GM15510 (cell line): ENCODE results near the gene SMIM11.

Source experiments
- POLR2A ChIP-seq: IDR thresholded peaks from 3 replicates; pipeline ENCODE4 v1.6.1; 2011; ENCODE audit warnings: borderline replicate concordance; ENCODE audit not compliant: insufficient read length; ENCODE audit errors: extremely low read depth

The SMIM11 gene

DNA sequence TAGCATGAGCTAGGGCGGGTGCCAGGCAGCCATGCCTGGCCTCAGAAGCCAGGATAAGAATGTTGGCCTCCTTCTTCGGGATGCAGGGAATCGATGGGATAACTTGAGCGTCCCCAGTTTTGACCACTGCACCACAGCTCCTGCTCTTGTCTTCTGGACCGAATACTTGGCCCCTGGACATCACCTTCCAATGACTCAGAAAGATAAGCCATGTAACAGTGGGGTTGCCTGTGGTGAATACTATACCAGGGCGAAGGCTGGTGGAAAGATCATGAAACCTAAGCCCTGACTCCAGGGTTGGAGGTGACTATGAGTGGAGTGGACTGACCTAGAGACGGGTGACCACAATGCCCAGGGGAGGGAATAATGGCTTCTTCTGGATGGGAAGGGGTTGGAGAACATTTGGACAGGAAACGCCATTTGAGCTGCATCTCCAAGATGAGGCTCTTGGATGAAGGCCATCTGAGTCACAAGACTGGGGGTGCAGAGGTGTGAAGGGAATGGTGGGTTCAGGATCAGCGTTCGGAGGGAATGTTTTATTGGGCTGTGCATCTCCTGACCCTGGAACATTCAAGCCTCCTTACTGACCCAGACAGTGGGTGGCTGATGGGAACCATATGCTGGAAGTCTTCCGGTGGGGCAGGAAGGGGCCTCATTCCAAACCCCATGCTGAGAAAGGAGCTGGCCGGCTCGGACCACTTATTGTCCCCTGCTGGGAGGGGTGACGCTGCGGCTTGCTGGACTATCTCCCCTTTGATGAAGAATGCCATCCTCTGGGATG is 30.0 kb upstream of the SMIM11 start:
- no peak for TF ChIP-seq POLR2A

GRCh38 chr21:34345892-34346291 is 29.4 kb upstream of the SMIM11 start:
- TF ChIP-seq POLR2A: no peak

- no peak for TF ChIP-seq POLR2A
Observed at GRCh38 chr21:34348890-34349519, 26.3 kb upstream of the SMIM11 start.

GRCh38 chr21:34351786-34352241 is 23.5 kb upstream of the SMIM11 start:
- TF ChIP-seq POLR2A: no peak

GRCh38 chr21:34352556-34352955 is 22.8 kb upstream of the SMIM11 start:
- no peak for TF ChIP-seq POLR2A

GRCh38 chr21:34353182-34353581 is 22.1 kb upstream of the SMIM11 start:
- no peak for TF ChIP-seq POLR2A

DNA sequence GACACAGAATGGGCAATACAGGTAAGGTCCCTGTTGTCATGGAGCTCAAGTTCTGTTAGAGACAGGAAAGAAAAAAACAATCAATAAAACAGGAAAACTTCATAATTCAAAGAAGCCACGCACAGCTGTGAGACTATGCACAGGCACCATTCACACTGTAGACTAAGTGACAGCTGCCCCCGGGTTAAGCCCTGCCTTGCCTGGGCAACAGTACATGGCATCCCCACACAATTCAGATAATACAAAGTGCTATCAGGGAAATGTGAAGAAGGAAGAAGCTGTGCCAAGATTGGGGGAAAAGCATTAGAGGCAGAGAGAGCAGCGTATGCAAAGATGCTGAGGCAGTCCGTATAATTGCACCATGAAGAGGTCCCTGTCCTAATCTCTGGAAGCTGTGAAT is 20.5 kb upstream of the SMIM11 start:
- no peak for TF ChIP-seq POLR2A

DNA sequence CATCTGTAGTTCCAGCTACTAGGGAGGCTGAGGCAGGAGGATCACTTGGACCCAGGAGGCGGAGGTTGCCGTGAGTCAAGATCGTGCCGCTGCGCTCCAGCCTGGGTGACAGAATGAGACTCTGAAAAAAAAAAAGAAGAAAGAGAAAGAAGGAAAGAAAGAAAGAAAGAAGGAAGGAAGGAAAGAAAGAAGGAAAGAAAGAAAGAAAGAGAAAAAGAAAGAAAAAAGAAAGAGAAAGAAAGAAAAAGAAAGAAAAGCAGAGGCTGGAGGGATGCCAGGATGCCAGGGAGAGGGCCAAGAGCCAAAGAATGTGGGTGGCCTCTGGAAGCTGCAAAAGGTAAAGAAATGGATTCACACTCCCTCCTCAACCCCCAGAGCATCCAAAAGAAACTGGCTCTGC is 19.7 kb upstream of the SMIM11 start:
- TF ChIP-seq POLR2A: no peak

GRCh38 chr21:34357889-34358288 is 17.4 kb upstream of the SMIM11 start:
- TF ChIP-seq POLR2A: no peak

DNA sequence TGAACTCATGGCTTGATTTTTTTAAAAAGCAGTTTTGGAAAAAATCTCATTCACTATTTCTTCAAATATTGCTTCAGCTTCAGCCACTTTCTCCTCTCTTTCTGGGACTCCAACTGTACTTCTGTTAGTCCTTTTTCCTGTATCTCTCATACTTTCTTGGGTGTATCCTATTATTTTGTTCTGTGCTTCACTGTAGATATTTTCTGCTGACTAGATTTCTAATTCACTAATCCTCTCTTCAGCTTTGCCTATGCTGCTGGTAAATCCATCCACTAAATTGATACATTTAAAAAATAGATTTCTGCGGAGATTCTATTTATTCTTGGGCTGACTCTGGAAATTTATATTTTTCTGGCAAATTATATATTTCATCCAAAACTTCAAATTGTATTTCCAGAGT is 16.4 kb upstream of the SMIM11 start:
- TF ChIP-seq POLR2A: no peak

DNA sequence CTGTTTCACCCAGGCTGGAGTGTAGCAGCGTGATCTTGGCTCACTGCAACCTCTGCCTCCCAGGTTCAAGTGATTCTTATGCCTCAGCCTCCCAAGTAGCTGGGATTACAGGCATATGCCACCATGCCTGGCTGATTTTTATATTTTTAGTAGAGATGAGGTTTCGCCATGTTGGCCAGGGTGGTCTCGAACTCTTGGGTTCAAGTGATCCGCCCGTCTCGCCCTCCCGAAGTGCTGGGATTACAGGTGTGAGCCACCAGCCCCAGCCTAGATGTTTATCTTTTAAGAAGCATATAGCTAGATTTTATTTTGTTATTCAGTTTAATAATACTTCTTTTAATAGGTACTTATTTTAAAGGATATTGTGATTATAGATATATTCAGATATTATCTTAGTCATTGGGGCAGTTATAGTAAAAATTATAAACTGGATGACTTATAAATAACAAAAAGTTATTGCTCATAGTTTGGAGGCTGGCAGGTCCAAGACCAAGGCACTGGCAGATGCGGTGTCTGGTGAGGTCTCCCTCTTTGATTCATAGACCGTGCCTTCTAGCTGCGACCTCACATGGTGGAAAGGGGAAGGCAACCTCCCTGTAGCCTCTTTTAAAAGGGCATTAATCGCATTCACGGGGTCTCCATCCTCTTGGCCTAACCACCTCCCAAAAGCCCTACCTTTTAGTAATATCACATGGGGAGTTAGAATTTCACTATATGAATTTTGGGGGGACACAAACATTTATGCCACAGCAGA is 14.6 kb upstream of the SMIM11 start:
- no peak for TF ChIP-seq POLR2A

- TF ChIP-seq POLR2A: no peak
Observed at GRCh38 chr21:34362136-34362444, 13.2 kb upstream of the SMIM11 start.

DNA sequence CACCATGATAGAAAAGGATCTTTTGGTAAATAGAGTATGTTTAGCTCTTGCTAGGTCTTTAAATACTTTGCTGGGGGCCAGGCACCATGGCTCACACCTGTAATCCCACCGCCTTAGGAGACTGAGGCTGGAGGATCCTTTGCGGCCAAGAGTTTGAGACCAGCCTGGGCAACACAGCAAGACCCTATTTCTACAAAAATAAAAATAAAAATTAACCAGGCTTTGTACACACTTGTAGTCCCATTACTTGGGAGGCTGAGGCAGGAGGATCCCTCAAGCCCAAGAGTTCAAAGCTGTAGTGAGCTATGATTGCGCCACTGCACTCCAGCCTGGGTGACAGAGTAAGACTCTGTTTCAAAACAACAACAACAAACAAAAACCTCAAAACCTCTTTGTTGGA is 12.6 kb upstream of the SMIM11 start:
- TF ChIP-seq POLR2A: no peak

DNA sequence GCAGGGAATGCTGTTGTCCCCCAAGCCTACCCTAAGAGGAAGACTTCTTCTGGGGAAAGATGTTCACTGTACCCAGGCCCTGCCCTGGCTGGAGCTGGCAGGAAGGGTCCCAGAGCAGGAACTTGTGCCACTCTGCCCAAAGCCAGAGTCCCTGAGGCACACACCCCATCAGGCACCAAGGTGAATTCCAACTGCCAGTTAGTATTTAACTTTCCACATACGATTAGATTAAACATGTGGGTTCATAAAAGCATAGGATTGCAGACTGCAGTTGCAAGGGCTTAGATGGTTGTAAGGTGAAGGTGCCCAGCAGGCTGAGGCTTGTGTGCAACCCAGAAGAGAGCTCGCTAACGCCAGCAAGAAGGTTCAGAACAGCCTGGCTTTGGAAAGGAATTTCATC is 11.6 kb upstream of the SMIM11 start, which contains the start of gene KCNE2:
Gene KCNE2, plus strand, starts transcription at position 274 of the 400 bp plus-strand sequence. CDS start 6,473 bp downstream, outside the sequence.
- TF ChIP-seq POLR2A: no peak

- TF ChIP-seq POLR2A: no peak
Observed at GRCh38 chr21:34364921-34365320, 10.4 kb upstream of the SMIM11 start.

GRCh38 chr21:34365809-34366208 is 9.5 kb upstream of the SMIM11 start:
- no peak for TF ChIP-seq POLR2A

- no peak for TF ChIP-seq POLR2A
Observed at GRCh38 chr21:34367320-34367935, 7.9 kb upstream of the SMIM11 start.
